ENCODE results near the gene MAT1A.
"Not testable (repeated sequence)": the region's sequence is repeated elsewhere in the genome, so short reads cannot be mapped to it uniquely, and the experiment has no call there.

MAT1A gene

GRCh38 chr10:80259405-80259871 lies 30.0 kb downstream of the MAT1A start:
- TF ChIP-seq CTCF (IDR thresholded peaks at IDR 0.05; ENCODE audit: low read depth, low read length, missing control alignments), result no peak
- no peak for DNase-seq (ENCODE audit: extremely low read depth, low read depth)
- no peak overlapping the region for H3K4me3 ChIP-seq (replicated peaks; ENCODE audit: low read depth, low read length)

- DNase-seq (ENCODE audit: extremely low read depth, low read depth); H3K4me3 ChIP-seq (replicated peaks; ENCODE audit: low read depth, low read length): not testable (repeated sequence)
- TF ChIP-seq CTCF (IDR thresholded peaks at IDR 0.05; ENCODE audit: low read depth, low read length, missing control alignments), result peak; percentile 17
Measured at GRCh38 chr10:80256798-80257197, 32.7 kb downstream of the MAT1A start.

- not testable (repeated sequence) for DNase-seq (ENCODE audit: extremely low read depth, low read depth); H3K4me3 ChIP-seq (replicated peaks; ENCODE audit: low read depth, low read length)
Measured at GRCh38 chr10:80254726-80255125, 34.7 kb downstream of the MAT1A start.

- H3K4me3 ChIP-seq (replicated peaks; ENCODE audit: low read depth, low read length); DNase-seq (ENCODE audit: extremely low read depth, low read depth): not testable (repeated sequence)
Measured at GRCh38 chr10:80253963-80254271, 35.5 kb downstream of the MAT1A start.

- TF ChIP-seq CTCF (IDR thresholded peaks at IDR 0.05; ENCODE audit: low read depth, low read length, missing control alignments), result no peak
- H3K4me3 ChIP-seq (replicated peaks; ENCODE audit: low read depth, low read length), result no peak overlapping the region
- no peak for DNase-seq (ENCODE audit: extremely low read depth, low read depth)
Measured at GRCh38 chr10:80253266-80253962, 36.0 kb downstream of the MAT1A start.

GRCh38 chr10:80252296-80252887 lies 37.1 kb downstream of the MAT1A start:
- no peak for TF ChIP-seq CTCF (IDR thresholded peaks at IDR 0.05; ENCODE audit: low read depth, low read length, missing control alignments)
- DNase-seq (ENCODE audit: extremely low read depth, low read depth), result no peak
- H3K4me3 ChIP-seq (replicated peaks; ENCODE audit: low read depth, low read length), result no peak overlapping the region

GRCh38 chr10:80251703-80252280 lies 37.7 kb downstream of the MAT1A start:
- H3K4me3 ChIP-seq (replicated peaks; ENCODE audit: low read depth, low read length); DNase-seq (ENCODE audit: extremely low read depth, low read depth): not testable (repeated sequence)

- not testable (repeated sequence) for DNase-seq (ENCODE audit: extremely low read depth, low read depth); H3K4me3 ChIP-seq (replicated peaks; ENCODE audit: low read depth, low read length)
Measured at GRCh38 chr10:80250399-80250798, 39.1 kb downstream of the MAT1A start.

GRCh38 chr10:80249906-80250305 lies 39.6 kb downstream of the MAT1A start:
- H3K4me3 ChIP-seq (replicated peaks; ENCODE audit: low read depth, low read length); DNase-seq (ENCODE audit: extremely low read depth, low read depth): not testable (repeated sequence)

GRCh38 chr10:80247611-80248010 lies 41.8 kb downstream of the MAT1A start:
- not testable (repeated sequence) for DNase-seq (ENCODE audit: extremely low read depth, low read depth); H3K4me3 ChIP-seq (replicated peaks; ENCODE audit: low read depth, low read length)

GRCh38 chr10:80244371-80244770 lies 45.1 kb downstream of the MAT1A start:
- not testable (repeated sequence) for H3K4me3 ChIP-seq (replicated peaks; ENCODE audit: low read depth, low read length); DNase-seq (ENCODE audit: extremely low read depth, low read depth)

- H3K4me3 ChIP-seq (replicated peaks; ENCODE audit: low read depth, low read length); DNase-seq (ENCODE audit: extremely low read depth, low read depth): not testable (repeated sequence)
Measured at GRCh38 chr10:80242341-80242740, 47.1 kb downstream of the MAT1A start.

- not testable (repeated sequence) for DNase-seq (ENCODE audit: extremely low read depth, low read depth); H3K4me3 ChIP-seq (replicated peaks; ENCODE audit: low read depth, low read length)
Measured at GRCh38 chr10:80236457-80236856, 53.0 kb downstream of the MAT1A start.

Data from HFF-Myc (cell line).